GM12865 (cell line): ENCODE measurements around the gene RAPGEFL1.
"Not testable (repeated sequence)": the region's sequence is repeated elsewhere in the genome, so short reads cannot be mapped to it uniquely, and the experiment has no call there.

ENCODE experiments used
- DNase-seq: peaks from one replicate; pipeline ENCODE4 v3.0.0; 2010; ENCODE audit warnings: low read depth
- H3K4me3 ChIP-seq: 2 replicates; pipeline ENCODE4 v1.5.1; 2011; ENCODE audit warnings: mild to moderate bottlenecking, low read depth, low read length, control low read depth
- CTCF ChIP-seq: IDR thresholded peaks from 2 replicates; pipeline ENCODE4 v1.5.1; 2011; ENCODE audit warnings: low read length, control low read depth, low read depth, inconsistent platforms; ENCODE audit not compliant: insufficient read depth; ENCODE audit errors: missing control alignments

Gene RAPGEFL1

GRCh38 chr17:40203131-40203530 is 25.9 kb downstream of the RAPGEFL1 start:
- DNase-seq: no peak
- no peak for TF ChIP-seq CTCF
- H3K4me3 ChIP-seq: no peak overlapping the region

GRCh38 chr17:40206193-40206592 is 28.9 kb downstream of the RAPGEFL1 start:
- DNase-seq: not testable (repeated sequence)

GRCh38 chr17:40209404-40210093 is 32.3 kb downstream of the RAPGEFL1 start:
- H3K4me3 ChIP-seq: no peak overlapping the region
- TF ChIP-seq CTCF: no peak
- DNase-seq: no peak

More at GRCh38 chr17:40206193-40206592, 28.9 kb downstream of the RAPGEFL1 start:
- H3K4me3 ChIP-seq: not testable (repeated sequence)

- DNase-seq, H3K4me3 ChIP-seq: not testable (repeated sequence)
Observed at GRCh38 chr17:40213914-40214313, 36.6 kb downstream of the RAPGEFL1 start.

- no peak for TF ChIP-seq CTCF
- peak overlapping the region; percentile 98 for H3K4me3 ChIP-seq
- peak; percentile 8 for DNase-seq
Observed at GRCh38 chr17:40218006-40218739, 40.9 kb downstream of the RAPGEFL1 start.

GRCh38 chr17:40218740-40219593 is 41.7 kb downstream of the RAPGEFL1 start, which contains the start of gene WIPF2:
TSS of gene WIPF2 (plus strand) at chr17:40219304. CDS start at chr17:40256460, 37,156 bp downstream.
- peak within 1 kb of the TSS; percentile 98 for H3K4me3 ChIP-seq
- DNase-seq: peak; percentile 98
- TF ChIP-seq CTCF: peak; percentile 48

DNA sequence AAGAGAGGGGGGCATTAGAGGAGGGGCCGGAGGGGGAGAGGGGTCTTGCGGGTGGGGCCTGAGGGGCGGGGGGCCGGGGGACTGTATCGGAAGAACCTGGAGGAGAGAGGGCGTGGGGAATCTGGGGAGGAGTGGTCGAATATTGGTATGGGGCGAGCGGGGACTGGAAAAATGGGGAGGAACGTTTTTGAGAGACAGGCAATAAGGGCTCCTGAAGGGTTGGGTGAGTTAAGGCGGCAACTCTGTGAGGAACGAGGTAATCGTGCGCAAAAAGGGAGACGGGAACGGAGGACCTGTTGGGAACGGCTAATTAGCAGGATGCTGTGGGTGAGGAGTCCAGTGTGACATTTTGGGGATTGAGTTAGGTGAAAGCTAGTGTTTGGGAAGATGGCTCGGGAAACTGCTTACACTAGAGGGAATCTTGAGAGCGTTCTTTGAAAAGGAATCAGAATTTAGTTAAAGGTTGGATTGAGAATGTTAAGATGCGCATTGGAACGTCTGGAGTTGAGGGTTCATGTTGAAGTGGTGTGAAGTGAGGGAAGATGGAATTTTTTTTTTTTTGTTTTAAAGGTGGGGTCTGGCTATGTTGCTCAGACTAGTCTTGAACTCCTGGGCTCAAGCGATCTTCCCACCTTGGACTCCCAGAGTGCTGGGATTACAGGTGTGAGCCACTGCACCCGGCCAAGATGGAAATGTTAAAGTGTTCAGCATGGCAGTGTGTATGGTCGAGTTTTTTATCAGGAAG is 42.5 kb downstream of the RAPGEFL1 start:
- TF ChIP-seq CTCF: no peak
- H3K4me3 ChIP-seq: peak overlapping the region; percentile 98
- DNase-seq: peak; percentile 41
